NCI-H510A treated with DMSO at 0.1 percent for 48 hours (cell line): ENCODE data around the gene FAM200C.

Source experiments
- DNase-seq: peaks from one replicate; lab custom pipeline; 2025; lab: John Stamatoyannopoulos, UW

Gene FAM200C

GRCh38 chr5:160367261-160367660 lies 32.6 kb downstream of the FAM200C start:
- DNase-seq, result no peak

- no peak for DNase-seq
These were observed 33.6 kb downstream of the FAM200C start for GRCh38 chr5:160366230-160366629.

- DNase-seq, result no peak
These were observed 36.0 kb downstream of the FAM200C start for GRCh38 chr5:160363660-160364395.

GRCh38 chr5:160363211-160363610 lies 36.6 kb downstream of the FAM200C start:
- no peak for DNase-seq

GRCh38 chr5:160361624-160362228 lies 38.1 kb downstream of the FAM200C start:
- no peak for DNase-seq

- DNase-seq, result no peak
These were observed 39.5 kb downstream of the FAM200C start for GRCh38 chr5:160360310-160360709.

GRCh38 chr5:160359816-160360215 lies 40.0 kb downstream of the FAM200C start:
- no peak for DNase-seq

- DNase-seq, result no peak
These were observed 40.6 kb downstream of the FAM200C start for GRCh38 chr5:160359242-160359641.

- no peak for DNase-seq
These were observed 41.9 kb downstream of the FAM200C start for GRCh38 chr5:160357861-160358411.

- DNase-seq, result no peak
These were observed 42.5 kb downstream of the FAM200C start for GRCh38 chr5:160357394-160357793.

GRCh38 chr5:160356550-160357347 lies 43.1 kb downstream of the FAM200C start:
- DNase-seq, result no peak

GRCh38 chr5:160354666-160355065 lies 45.2 kb downstream of the FAM200C start:
- DNase-seq, result no peak

- DNase-seq, result no peak
These were observed 46.5 kb downstream of the FAM200C start for GRCh38 chr5:160353379-160353778.

GRCh38 chr5:160352308-160352707 lies 47.5 kb downstream of the FAM200C start:
- DNase-seq, result no peak

- DNase-seq, result no peak
These were observed 49.9 kb downstream of the FAM200C start for GRCh38 chr5:160349935-160350303.

- no peak for DNase-seq
These were observed 50.5 kb downstream of the FAM200C start for GRCh38 chr5:160349249-160349934.

GRCh38 chr5:160348080-160348479 lies 51.8 kb downstream of the FAM200C start:
- no peak for DNase-seq

- no peak for DNase-seq
These were observed 52.4 kb downstream of the FAM200C start for GRCh38 chr5:160347448-160347847.
